Adrenal gland (tissue), 12 donors: Measurements from ENCODE around the gene UBQLN3. TPM values are rescaled to one million over a fixed set of nuclear protein-coding genes. Genes with fewer than 3 reads are reported as not detected.

Experiments
- DNase-seq, 7 donors: peaks; one replicate each; pipeline ENCODE4 v3.0.0-alpha.2; 2019 to 2020
- H3K27ac ChIP-seq, 5 donors: fragments of 200-600 bp; sonication (generic) in 4 of 5; 1 replicate in 3 of 5; 2 replicates in 2 of 5; pipeline versions ENCODE4 v1.5.1 to v1.8.0; 2016 to 2020; ENCODE audit warnings: mild to moderate bottlenecking in 1 of 5
- H3K27me3 ChIP-seq: fragments of 200-600 bp; 2 replicates; pipeline ENCODE4 v1.8.0; 2021
- H3K36me3 ChIP-seq, 2 donors: fragments of 200-600 bp; replicated peaks in 1 of 2; 1 replicate in 1 of 2; 2 replicates in 1 of 2; pipeline versions ENCODE4 v1.5.1 to v1.8.0; 2018 to 2022
- H3K4me1 ChIP-seq, 2 donors: fragments of 200-600 bp; replicated peaks in 1 of 2; 1 replicate in 1 of 2; 2 replicates in 1 of 2; pipeline versions ENCODE4 v1.5.1 to v1.8.0; 2018 to 2021
- H3K4me3 ChIP-seq, 4 donors: fragments of 200-600 bp; sonication (generic) in 3 of 4; one replicate each; pipeline ENCODE4 v1.5.1; 2016 to 2018
- H3K9me3 ChIP-seq, 3 donors: fragments of 200-600 bp; sonication (generic) in 1 of 3; replicated peaks in 1 of 3; 1 replicate in 2 of 3; 2 replicates in 1 of 3; pipeline versions ENCODE4 v1.5.1 to v1.8.0; 2016 to 2021
- POLR2A ChIP-seq, 2 donors: fragments of 450-650 bp; IDR thresholded peaks; one replicate each; pipeline ENCODE4 v1.6.1; 2017; ENCODE audit warnings: antibody characterized with exemption in 2 of 2, mild to moderate bottlenecking in 2 of 2, moderate library complexity in 1 of 2
- WGBS, 4 donors: extraction: QIAGEN DNeasy Blood & Tissue Kit in 2 of 4; methylation state at CpG; one replicate each; pipeline versions ENCODE4 v1.1.5 to v1.1.7; 2013 to 2017; 5-methylcytosine and 5-hydroxymethylcytosine counted together
- intact Hi-C, 2 donors: fragments of 100-400 bp; cut with DNase I; formaldehyde crosslinking; loops; one replicate each; pipeline versions ENCODE4 v1.14.1 to v1.15.0; 2022 to 2023
- polyA plus RNA-seq, 3 donors: library from polyadenylated mRNA; stranded (reverse); fragments of 200-250 nt in 2 of 3; fragments of 350-450 nt in 1 of 3; fragmentation: Illumina TruSeq in 1 of 3; extraction: RNeasy Lipid Tissue Mini Kit (QIAGEN cat#74804) in 1 of 3; gene quantifications; one replicate each; pipeline ENCODE4 v1.2.3, GENCODE V29; 2013 to 2014
- total RNA-seq, 9 donors: library from RNA; depleted of rRNA in 4 of 9; stranded (reverse); fragments of >200 nt in 4 of 9; fragments of 120-200 nt in 1 of 9; fragmentation: NEBNext Ultra II Directional in 1 of 9; extraction: Animal tissue kit (Norgen Biotek cat#: 25700) in 1 of 9; gene quantifications; one replicate each; pipeline versions ENCODE4 v1.1.0 to v1.2.4, GENCODE V29; 2013 to 2023
- TF ChIP-seq, protein P1 (sequence below), 6 experiments: fragments of 450-650 bp in 4 of 6; fragments of 200-600 bp in 2 of 6; sonication (generic) in 1 of 6; IDR thresholded peaks; 1 replicate in 5 of 6; 2 replicates in 1 of 6; pipeline versions ENCODE4 v1.5.1 to v1.8.0; 2016 to 2021; ENCODE audit warnings: antibody characterized with exemption in 6 of 6, mild to moderate bottlenecking in 2 of 6, moderate library complexity in 1 of 6
- donor health status: healthy with polysubstance abuse.
- donor health status: Bipolar disorder and iron deficiency.
- donor health status: DM: yes; HTN: yes; CAD: no.
- donor health status: DM: no; HTN: no; CAD: no.
- donor health status: DM: no; HTN: no; CAD: no.
- donor health status: DM: yes; HTN: yes; CAD: no.

UBQLN3 gene
- total and polyA plus RNA-seq, 12 donors = 0.25 to 0.67 (median 0.48) TPM; not detected in 6

- Histone ChIP-seq H3K4me1 (no peaks in the 10 kb centered on the region), H3K4me3 (no peak overlapping the region), H3K27ac (no peak overlapping the region), H3K9me3 (no peaks in the 10 kb centered on the region), H3K27me3 (no peaks in the 10 kb centered on the region), H3K36me3 (no peaks in the 10 kb centered on the region)
- 90 to 96% (median 93%) methylated on average over 4 of the region's 4 CpGs for WGBS, 4 donors
- no peak for DNase-seq
- intact Hi-C loops = no loop called here
- no peak for TF ChIP-seq POLR2A (IDR thresholded peaks at IDR 0.05)
- TF ChIP-seq, protein P1, sequence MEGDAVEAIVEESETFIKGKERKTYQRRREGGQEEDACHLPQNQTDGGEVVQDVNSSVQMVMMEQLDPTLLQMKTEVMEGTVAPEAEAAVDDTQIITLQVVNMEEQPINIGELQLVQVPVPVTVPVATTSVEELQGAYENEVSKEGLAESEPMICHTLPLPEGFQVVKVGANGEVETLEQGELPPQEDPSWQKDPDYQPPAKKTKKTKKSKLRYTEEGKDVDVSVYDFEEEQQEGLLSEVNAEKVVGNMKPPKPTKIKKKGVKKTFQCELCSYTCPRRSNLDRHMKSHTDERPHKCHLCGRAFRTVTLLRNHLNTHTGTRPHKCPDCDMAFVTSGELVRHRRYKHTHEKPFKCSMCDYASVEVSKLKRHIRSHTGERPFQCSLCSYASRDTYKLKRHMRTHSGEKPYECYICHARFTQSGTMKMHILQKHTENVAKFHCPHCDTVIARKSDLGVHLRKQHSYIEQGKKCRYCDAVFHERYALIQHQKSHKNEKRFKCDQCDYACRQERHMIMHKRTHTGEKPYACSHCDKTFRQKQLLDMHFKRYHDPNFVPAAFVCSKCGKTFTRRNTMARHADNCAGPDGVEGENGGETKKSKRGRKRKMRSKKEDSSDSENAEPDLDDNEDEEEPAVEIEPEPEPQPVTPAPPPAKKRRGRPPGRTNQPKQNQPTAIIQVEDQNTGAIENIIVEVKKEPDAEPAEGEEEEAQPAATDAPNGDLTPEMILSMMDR (IDR thresholded peaks at IDR 0.05) = no peak
These were observed 11.8 kb upstream of the UBQLN3 start for GRCh38 chr11:5521540-5521939.

- intact Hi-C loops = no loop called here
- Histone ChIP-seq H3K4me1 (no peaks in the 10 kb centered on the region), H3K27ac (no peak within 1 kb of the TSS), H3K27me3 (no peaks in the 10 kb centered on the region), H3K9me3 (no peaks in the 10 kb centered on the region), H3K4me3 (no peak within 1 kb of the TSS), H3K36me3 (no peaks in the 10 kb centered on the region)
- no peak for DNase-seq
- TF ChIP-seq POLR2A (IDR thresholded peaks at IDR 0.05) = no peak
- TF ChIP-seq, protein P1 (IDR thresholded peaks at IDR 0.05) = no peak
- 69 to 86% (median 80%) methylated on average over 2 of the region's 2 CpGs for WGBS, 4 donors
These were observed 6.8 kb upstream of the UBQLN3 start, which contains the start of gene UBQLNL for GRCh38 chr11:5516599-5516998. TSS of gene UBQLNL (minus strand) at chr11:5516699. CDS start at chr11:5516441, 258 bp downstream.

- DNase-seq = no peak
- intact Hi-C loops = no loop called here
- Histone ChIP-seq H3K27ac (no peak overlapping the region), H3K9me3 (no peaks in the 10 kb centered on the region), H3K4me1 (no peaks in the 10 kb centered on the region), H3K36me3 (no peaks in the 10 kb centered on the region), H3K27me3 (no peaks in the 10 kb centered on the region), H3K4me3 (no peak overlapping the region)
- no peak for TF ChIP-seq POLR2A (IDR thresholded peaks at IDR 0.05)
- TF ChIP-seq, protein P1 (IDR thresholded peaks at IDR 0.05) = no peak
These were observed 5.1 kb upstream of the UBQLN3 start for GRCh38 chr11:5514841-5515240.

- intact Hi-C loops = no loop called here
- Histone ChIP-seq H3K9me3 (no peaks in the 10 kb centered on the region), H3K36me3 (no peaks in the 10 kb centered on the region), H3K27me3 (no peaks in the 10 kb centered on the region), H3K4me3 (no peak overlapping the region), H3K4me1 (no peaks in the 10 kb centered on the region), H3K27ac (no peak overlapping the region)
- DNase-seq = no peak
- TF ChIP-seq, protein P1 (IDR thresholded peaks at IDR 0.05) = no peak
- no peak for TF ChIP-seq POLR2A (IDR thresholded peaks at IDR 0.05)
- 87 to 96% (median 90%) methylated on average over 8 of the region's 8 CpGs for WGBS, 4 donors
These were observed 1.2 kb downstream of the UBQLN3 start for GRCh38 chr11:5508605-5509004.
